Urothelium cell line (cell line): ENCODE measurements around the gene SPINK14.

Experiments used
- DNase-seq: peaks from one replicate; pipeline ENCODE4 v3.0.0; 2011; ENCODE audit warnings: low spot score, mixed read lengths
- FAIRE-seq: peaks from 2 replicates; lab custom pipeline; 2011; peaks lifted over from hg19 to GRCh38; lab: Jason Lieb, UNC

SPINK14 gene

DNA sequence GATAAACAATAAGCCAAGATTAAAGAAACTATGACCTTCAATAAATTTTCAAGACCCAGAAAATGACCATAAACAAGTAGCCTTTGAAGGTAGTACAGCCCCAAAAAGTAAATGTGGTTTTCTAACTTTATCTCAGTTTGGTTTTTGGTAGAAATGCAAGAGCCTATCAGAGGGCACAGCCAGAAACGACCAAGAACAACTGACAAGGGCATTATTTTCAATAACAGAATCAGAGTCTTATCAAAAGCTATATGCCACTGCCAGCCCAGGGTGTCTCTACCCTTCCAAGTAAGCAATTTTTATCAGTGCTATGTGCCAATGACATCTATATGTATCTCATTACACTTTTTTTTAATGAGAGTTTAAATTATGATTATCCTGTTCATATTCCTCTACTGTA is 22.7 kb downstream of the SPINK14 start:
- DNase-seq (no peak), FAIRE-seq (no peak)

DNA sequence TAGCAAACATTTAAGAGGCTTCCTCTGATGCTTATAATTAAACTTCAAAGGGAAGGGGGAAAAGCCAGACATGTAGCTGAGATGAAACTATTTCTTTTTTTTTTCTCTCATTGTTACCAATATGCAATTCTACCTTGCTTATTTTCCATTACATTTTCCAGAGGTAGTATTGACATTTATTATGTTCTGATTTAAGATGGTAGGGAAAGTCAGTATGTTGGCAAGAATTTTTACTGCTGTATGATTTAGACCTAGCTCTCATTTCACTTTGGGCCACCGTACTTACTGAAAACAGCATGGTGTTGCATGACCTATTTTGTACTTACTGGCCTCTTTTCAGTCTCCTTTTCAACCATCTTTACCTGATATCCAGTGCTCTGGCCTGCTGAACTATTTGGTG is 24.9 kb downstream of the SPINK14 start:
- DNase-seq, result no peak
- FAIRE-seq, result no peak

DNA sequence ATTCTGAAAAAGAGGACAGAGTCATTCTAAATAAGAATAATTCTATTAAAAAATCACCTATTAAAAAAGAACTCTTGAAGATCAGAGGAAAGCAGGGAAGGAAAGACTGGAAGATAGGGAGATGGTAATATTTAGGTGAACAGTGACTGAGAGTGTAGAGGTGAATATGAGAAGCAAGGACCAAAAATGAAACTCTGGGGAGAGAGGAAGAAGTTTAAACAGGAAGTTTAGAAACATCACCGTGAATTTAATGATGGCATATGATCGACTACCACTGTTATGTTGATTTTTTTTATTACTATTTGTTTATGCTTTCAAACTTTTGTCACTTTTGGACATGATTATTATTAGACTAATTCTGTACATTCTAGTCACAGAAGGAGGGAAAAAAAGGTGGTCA is 32.8 kb downstream of the SPINK14 start:
- no peak for FAIRE-seq
- no peak for DNase-seq

DNA sequence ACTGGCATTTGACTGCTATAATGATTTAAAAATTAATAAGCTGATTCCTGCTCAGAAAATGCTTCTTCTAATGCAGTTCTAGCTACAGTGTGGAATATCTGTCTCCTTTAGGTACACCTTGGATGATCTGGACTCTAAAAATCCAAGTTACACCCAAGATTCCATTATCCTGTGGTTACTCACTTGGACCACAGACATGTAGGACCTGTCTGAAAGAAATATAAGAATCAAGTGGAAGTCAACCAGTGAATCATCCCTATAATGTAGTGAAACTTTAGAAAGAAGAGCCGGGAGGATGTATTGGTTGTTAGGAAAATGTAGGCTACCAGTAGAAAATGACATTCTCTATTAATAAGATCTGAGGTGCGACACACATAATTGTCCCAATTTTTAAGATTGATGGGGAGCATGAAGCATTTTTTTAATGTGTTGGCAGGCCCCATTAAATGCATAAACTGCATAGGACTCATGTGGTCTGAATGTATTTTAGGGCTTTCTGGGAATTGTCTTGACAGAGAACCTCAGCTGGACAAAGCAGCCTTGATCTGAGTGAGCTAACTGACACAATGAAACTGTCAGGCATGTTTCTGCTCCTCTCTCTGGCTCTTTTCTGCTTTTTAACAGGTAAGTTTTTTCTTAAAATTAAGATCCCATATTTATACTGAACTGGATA is 34.3 kb downstream of the SPINK14 start, which contains the start of gene SPINK6:
Gene SPINK6, plus strand, starts transcription at position 512 of the 673 bp plus-strand sequence. Its CDS starts 55 bp downstream, at position 567.
- DNase-seq, result peak; percentile 21
- FAIRE-seq, result no peak

DNA sequence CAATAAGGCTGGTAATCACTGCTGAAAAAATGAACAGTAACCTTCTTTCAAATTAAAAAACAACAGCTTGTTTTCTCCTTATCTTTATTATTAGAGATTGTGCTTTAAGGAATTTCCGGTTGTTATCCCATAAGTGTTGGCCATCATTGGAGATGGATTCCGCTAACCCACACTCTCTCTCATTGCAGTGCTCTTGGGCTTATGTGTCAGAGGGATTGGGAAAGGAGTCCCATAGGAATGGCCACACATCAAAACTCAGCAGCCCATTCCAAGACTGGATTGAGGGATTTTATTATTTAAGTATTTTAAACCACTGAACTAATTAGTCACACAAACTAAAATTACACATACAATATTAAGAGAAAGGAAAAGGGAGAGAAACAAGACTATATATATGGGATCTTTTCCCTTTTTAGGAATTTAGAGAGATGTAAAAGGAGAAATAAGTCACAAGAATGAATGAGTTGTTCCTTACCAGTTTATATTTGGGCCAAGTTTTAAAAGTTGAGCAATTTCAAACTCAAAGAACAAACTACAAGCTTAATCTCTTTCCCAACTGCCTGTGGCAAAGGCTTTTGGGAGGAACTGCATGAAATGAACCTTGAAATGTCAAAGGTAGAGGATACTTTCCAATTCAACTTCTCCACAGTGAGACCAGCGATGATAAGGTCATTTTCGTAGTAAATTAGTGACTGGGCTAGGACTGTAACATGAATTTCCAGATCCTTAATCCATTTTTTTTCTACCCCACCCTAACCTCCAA is 36.9 kb downstream of the SPINK14 start:
- FAIRE-seq, result no peak
- DNase-seq, result no peak

DNA sequence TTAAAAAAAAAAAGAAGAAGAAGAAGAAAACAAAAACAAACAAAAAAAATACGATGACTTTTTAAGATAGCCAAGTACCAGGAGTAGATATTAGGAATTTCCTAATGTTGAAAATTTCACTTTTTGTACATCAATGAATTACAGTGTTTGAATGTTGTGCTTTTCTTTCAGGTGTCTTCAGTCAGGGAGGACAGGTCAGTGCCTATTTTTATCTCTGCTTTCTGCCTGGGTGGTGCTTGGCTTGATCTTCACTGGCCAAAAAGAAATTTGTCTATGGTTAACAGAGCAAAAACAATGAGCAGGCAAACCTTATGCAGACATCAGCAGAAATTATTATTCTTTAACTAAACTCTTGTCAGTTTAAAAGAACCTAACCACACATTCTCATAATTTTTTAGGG is 37.5 kb downstream of the SPINK14 start:
- FAIRE-seq, result no peak
- DNase-seq, result no peak

DNA sequence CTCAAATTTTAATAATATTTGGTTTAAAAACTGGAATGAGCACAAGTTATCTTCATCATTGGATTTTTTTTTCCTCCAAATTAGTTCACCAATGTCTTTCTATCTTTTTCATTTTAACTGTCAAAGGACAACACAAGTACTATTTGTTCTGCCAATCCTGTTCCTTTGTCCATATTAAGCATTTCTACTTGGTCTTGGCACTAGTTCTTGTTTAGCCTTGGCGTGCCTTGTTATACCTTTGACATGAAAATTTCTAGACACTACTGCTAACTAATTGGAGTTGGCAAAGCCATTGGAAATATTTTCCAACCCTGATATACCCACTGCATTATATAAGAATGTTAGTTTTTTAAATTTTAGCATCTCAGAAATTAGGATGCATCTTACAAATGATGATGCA is 38.3 kb downstream of the SPINK14 start:
- DNase-seq (no peak), FAIRE-seq (no peak)

DNA sequence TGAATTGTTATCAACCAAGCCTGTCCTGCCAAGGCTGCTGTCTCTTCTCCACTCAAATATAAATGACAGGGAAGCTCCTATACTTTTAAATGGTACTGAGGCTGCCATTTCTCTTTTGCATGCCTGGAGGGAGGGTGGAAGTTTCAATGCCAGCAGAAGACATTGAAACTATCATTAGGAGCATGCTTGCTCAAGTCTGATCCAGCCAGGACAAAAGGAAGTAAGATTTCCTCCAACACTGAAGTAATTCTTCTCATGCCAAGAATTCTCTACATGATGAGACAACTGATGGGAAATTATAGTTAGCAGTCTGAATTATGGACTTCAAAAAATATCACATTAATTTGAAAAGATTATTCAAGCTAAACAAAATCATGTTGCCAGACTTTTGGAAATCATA is 39.9 kb downstream of the SPINK14 start:
- DNase-seq (no peak), FAIRE-seq (peak; percentile 37)

DNA sequence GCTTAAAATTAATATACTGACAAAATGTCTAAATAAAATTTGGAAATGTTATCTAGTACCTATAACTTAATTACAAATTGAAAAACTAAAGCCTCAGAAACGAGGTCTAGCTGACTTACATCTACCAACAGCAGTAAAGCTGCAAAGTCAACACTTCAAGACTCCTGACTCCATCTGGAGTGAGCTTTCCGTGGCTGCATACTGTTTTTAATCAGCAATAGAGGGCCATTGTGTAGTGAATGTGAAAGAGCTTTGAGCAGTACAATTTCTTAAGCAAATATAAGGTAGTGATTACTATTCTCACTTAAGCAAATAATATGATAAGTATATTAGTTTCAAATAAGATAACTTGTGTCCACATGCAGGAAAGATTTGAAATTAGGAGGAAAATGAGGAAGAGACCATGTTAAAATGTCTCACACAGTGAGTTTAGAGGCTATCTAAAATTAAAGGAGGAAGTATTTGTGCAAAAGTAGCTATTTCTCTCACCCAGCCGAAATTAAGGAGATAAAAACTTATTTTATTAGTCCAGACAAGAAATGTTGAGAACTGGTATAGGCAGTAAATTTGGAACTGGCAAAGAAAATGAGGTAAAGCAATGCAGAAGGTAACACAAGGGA is 40.9 kb downstream of the SPINK14 start:
- DNase-seq (no peak), FAIRE-seq (no peak)

DNA sequence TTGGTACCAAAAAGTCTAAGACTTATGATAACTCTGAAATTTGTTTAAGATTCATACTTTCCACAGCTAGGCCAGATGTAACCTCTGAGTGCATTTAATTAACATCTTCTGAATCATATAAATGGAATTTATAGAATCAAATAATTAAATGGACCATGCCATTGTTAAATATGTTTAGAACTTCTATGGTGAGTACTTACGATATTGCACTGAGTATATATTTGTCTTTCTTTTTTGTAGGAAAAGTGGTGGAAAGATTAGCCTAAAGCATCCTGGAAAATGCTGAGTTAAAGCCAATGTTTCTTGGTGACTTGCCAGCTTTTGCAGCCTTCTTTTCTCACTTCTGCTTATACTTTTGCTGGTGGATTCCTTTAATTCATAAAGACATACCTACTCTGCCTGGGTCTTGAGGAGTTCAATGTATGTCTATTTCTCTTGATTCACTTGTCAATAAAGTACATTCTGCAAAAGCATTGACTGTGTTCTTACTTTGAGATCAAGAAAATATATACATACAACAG is 46.4 kb downstream of the SPINK14 start:
- no peak for FAIRE-seq

DNA sequence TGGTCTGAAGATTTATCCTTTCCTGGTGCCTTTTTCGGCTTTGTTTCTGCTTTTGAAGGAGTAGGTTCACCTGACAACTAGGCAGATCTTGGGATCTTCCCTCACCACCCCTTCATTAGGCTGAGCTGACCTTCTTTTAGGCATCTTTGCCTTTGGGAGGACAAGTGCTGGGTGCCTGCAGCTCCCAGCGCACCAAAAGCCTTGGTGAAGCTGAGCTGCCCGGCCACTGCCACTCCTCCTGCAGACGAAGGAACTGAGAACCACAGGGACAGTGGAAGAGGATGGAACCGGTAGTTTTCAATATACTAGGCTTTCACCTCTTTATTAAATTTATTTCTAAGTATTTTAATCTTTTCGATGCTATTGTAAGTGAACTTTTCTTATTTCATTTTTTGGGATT is 53.2 kb downstream of the SPINK14 start:
- FAIRE-seq (no peak), DNase-seq (no peak)

More for the DNA sequence above, 46.4 kb downstream of the SPINK14 start:
- DNase-seq, result no peak

DNA sequence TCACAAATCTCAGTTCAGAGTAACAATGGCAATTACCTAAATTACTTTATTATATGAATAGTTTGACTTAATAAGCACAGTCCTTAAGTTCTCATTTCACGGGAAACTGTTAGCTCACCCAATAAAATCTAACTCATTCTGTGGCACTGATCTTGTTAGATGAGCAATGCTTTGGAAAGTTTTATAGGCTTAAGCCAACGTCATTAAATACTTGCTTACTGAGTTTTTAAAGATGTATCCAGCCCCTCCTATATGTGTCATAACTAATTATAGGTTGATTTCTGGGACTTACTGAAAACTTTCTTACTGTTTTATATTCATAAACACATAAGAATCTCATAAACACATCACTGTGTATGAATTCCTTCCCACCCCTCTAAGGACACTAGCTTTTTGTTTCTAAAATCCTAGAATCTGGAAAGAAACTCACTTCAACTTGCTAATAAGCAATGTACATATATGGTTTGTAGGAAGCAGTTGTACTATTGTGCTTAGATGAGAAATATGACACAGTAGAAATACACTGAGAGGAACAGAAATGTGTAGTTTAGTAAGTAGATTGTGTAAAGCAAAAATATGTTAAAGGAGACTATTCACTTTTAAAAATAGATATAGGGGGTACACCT is 55.9 kb downstream of the SPINK14 start:
- FAIRE-seq (no peak), DNase-seq (no peak)
